ENCODE results near the gene TTLL7.
A peak's percentile ranks its signal among the peaks of the same experiment; 100 is the strongest.
"Not testable (repeated sequence)": the region's sequence is repeated elsewhere in the genome, so short reads cannot be mapped to it uniquely, and the experiment has no call there.

Gene TTLL7

DNA sequence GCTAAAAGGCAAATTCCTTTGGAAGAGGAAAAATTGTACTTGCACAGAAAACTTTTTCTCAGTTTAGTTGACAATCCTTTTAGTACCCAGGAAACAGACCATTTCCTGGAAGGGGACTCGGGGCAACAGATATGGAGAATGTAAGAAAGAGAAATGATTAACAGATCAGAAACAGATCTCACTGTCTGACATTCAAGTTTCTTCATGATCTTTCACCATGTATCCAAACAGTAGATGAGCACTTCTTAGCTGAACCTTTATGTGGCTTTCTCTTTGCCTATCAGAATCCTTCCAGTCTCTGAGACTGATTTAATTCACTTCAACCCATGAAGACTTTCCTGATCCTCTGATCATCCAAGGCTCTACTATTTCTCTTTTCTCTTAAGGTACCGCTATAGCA, 2.7 kb downstream of the TTLL7 start:
- DNase-seq = no peak

DNA sequence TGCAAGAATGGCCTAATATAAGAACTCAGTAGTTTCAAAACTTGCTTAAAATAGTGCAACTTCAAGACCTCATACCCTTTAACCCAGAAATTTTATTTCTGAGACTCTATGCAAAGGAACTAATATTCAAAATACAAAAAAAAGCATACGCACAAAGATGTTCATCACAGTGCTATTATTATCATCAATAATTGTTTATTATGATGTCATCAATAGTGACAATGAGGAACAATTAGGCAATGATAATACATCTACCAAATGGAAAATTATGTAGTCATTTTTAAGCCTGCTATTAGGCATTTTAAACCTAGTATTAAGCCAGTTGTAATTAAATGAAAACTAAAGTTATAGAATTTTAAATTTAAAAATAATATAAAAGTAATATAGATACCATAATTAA, 3.3 kb downstream of the TTLL7 start:
- DNase-seq = no peak

DNA sequence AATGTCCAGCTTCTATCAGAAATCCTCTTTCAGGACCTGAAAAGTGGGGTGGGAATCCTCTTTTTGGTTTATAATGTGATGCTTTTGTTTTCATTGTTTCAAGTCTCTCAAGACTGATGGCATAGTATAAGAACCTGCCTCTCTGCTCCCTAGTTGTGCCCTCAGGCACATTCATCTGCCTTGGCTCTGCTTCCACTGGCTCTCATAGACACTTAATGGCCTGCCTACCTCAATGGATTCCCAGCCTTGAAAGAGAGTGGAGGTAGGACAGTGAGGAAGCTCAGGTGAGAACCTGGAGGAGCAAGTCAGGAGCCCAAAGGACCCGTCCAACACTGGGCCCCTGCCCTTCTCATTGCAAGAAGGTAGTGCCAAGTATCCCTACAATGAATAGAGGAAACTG, 4.8 kb downstream of the TTLL7 start:
- no peak for DNase-seq

DNA sequence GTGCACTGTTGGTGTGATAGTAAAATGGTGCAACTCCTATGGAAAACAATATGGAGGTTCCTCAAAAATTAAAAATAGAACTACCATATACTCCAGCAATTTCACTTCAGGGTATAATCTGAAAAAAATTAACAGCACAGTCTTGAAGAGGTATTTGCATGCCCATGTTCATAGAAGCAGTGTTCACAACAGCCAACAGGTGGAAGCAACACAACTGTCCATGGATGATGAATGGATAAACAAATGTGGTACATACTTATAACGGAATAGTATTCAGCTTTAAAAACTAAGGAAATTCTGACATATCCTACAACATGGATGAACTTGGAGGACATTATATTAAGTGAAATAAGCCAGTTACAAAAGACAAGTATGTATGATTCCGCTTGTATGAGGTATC, 8.2 kb downstream of the TTLL7 start:
- no peak for DNase-seq

DNA sequence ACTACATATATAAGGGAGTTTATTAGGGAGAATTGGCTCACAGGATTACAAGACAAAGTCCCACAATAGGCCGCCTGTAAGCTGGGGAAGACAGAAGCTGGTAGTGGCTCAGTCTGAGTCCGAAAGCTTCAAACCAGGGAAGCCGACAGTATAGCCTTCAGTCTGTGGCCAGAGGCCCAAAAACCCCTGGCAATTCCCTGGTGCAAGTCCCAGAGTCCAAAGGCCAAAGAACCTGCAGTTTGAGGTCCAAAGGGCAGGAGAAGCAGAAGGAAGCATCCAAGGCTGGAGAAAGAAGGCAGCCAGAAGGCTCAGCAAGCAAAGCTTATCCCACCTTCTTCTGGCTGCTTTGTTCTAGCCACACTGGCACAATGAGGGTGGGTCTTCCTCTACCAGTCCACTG, 13.9 kb downstream of the TTLL7 start:
- DNase-seq = no peak

DNA sequence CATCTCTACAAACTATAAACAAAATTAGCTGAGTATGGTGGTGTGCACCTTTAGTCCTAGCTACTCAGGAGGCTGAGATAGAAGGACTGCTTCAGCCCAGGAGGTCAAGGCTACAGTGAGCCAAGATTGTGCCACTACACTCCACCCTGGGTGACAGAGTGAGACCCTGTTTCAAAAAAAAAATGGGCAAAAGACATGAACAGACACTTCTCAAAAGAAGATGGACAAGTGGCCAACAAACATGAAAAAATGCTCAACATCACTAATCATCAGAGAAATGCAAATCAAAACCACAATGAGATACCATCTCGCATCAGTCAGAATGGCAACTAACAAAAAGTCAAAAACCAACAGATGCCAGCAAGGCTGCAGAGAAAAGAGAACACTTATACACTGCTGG, 15.0 kb downstream of the TTLL7 start:
- DNase-seq = not testable (repeated sequence)

DNA sequence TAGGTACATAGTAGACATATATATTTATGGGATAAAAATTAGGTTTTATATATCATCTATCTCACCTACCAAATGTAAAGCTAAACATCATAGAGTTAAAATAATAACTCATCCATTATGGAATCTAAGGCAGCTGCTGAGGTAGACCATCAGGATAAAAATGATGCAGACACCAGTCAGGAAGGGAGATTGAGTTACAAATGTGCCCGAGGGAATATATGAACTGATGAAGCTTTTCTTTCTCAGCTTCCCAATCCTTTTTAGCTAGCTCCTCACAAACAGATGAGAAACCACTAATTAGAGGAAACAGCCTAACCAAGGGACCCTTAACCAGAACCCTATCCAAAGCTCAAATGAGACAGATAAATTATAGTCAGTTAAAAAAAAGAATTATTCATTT, 20.9 kb downstream of the TTLL7 start:
- DNase-seq = no peak

DNA sequence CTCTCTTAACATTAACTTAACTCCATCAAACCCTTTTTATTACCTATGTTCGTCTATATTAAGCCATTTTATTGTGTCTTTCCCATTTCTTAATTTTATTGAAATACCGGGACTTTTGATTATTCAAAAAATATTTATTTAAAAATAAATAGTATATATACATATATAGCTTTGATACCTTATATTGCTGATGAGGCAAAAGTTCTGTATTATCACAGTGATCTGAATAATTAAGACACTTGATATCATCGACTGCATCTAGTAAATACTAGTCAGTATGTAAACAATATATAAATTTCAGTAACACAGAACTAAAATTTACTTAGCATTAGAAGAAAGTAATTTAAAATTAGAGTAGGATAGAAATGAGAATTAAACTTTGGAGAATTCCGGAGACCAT, 22.0 kb downstream of the TTLL7 start:
- no peak for DNase-seq

DNA sequence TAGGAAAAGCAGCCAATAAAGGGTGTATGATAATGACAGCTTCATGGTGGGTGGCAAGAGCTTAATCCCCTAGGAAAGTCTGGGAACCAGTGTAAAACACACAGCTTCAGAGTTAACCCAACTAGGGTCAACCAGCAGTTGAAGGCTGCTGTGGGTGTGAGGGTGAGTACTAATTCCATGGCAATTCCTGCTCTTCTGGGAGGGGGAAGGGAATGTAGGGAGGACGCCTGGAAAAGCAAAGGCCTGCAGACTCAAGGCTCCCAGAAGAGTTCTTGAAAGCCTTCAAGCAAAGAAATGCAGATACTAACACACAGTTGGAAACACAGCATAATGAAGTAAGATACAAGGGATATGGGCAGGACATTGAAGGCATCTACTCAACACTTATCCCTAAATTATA, 28.1 kb downstream of the TTLL7 start:
- no peak for DNase-seq

DNA sequence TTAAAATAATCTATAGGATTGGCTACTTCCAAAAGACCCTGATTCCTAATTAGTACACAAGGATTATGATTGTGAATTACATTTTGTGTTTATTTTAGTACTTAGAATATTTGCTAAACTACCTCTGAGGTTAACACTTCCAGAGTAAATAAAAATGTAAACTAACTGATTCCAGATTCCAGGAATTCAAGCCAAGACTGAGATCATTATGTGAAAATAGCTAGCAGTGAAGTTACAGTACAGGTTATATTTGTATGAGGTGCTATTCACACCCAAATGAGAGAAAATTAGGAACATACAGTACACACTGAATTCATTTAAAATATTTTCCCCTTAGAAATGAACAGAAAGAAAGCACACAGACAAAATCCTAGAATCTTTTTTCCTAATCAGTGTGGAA, 28.8 kb downstream of the TTLL7 start:
- DNase-seq = no peak

DNA sequence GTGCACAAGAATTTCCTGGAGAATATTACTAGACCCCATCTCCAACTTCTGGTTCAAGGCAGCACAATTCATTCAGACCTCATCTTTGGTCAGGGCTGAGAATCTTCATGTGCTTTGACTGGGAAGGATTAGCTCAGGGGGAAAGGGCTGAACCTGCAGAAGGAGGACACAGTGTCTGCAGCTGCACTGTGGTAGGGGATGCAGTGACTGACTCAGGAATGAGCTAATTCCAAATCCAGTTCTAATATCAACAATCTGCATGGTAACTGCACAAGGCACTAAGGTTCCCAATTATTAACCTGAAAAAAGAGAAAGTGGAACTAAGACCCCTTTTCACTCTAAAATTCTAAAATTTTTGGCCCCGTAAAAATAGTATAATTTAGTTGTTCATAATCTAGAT, 31.6 kb downstream of the TTLL7 start:
- no peak for DNase-seq

DNA sequence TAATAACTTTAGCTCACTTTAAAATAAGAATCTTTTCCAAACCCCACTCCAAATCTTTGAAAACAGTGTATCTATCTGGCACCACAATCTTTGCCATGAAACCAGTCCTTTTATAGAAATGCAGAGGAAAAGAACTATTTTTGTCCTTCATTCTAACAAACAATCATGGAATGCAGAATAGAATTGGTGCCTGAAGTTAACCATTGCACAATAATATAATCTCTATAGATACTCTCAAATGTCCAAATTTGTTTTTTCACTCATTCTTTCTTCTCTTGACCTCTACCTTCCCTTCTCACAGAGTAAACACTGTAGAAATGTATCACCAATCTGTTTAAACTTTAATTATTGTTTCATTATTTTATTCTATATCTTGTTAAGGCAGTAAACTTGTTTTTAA, 34.8 kb downstream of the TTLL7 start:
- no peak for DNase-seq

DNA sequence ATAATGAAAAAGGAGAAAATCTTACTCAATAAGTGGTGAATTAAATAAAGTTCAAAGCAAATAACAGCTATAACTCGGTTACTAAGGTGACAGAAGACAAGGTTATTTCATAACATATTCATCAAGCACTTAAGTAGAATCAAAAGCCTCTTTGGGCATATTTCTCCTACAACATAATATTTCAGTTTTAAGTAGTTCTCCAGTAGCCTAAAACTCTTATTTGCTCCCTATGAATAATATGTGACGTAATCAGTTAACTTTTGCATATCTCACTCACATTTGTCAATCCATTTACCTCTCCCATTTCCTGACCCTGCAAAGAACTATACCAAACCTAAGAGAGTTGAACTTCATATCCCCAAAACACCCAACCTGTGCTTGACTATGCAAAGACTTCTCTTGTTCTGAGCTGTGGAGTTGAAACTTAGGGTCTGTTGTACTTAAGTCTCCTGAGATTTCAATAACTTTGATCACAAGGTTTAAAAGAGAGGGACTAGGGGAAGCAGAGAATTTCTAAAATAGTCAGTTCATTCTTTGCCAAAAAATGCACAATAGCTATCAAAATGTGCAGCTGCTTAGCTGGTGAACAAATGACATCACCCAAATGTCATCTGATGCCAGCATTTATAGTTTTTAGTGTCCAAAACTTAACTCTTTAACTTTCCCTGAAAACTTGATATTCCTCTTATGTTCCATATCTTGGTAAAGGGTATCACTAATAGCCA, 37.2 kb downstream of the TTLL7 start:
- no peak for DNase-seq

DNA sequence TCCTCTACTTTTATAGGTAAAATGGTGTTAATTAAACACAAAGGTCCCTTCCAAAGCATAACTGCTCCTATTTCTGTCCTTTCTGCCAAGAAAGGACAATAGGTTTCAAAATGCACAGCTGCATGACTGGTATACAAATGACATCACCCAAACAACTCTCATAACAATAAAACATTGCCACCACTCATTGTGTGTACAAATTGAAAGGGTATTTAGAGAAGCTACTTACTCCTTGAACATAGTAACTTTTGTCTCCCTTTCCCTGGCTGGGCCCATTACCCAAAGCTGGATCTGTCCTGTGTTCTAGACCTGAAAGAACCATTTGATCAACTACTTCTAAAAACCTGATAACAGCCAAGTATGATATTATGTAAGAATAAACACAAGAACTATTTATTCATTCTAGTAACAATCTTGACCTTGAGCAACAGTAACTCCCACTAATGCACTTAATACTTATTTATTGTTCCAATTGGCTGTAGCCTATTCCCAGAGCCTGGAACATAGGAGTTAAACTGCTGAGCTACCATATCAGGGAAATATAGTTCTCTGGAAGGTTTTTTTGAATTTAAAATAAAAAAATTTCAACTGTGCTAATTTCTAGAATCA, 38.2 kb downstream of the TTLL7 start:
- no peak for DNase-seq

DNA sequence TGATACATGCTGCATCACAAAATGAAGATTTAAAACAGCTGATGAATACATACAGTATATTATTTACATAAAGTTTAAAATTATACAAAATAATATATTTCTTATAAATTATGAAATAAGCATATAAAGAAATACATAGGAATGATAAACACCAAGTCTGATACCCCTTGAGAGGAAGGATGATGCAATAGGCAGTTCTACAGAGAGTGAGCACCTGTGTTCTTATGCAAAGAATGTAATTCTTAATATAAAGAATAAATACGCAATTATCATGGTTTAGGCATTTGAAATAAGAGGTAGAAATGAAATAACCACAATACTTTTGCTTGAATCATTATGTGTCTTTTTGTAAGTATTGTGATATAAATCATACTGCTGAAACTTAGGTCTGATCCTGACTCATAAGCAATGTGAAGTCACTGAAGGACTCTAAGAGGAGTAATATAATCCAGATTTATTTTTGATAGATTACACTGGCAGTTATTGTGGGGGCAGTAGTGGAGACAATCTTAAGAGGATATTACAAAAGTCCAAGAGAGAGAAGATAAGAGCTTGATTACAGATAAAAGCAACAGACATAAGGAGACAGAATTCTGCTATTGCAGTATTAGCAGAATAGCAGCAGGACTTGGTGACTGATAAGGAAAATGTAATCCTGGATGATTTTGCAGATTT, 39.0 kb downstream of the TTLL7 start:
- peak; percentile 84 for DNase-seq

DNA sequence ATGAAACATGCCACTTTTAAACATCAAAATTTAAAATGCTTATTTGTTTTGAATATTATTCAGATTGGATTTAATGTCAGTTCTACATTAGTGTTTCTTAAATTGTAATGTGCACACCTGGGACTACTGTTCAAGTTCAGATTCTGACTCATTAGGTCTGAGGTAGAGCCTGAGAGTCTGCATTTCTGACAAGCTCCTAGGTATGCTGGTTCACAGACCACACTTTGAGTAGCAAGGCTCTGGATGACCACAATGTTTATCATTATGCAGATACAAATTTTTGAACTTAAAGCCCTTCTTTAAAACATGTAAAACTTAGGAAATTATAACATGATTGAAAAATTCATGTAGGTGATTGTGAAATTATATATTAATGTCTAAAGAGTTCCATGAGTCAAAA, 40.2 kb downstream of the TTLL7 start:
- no peak for DNase-seq

DNA sequence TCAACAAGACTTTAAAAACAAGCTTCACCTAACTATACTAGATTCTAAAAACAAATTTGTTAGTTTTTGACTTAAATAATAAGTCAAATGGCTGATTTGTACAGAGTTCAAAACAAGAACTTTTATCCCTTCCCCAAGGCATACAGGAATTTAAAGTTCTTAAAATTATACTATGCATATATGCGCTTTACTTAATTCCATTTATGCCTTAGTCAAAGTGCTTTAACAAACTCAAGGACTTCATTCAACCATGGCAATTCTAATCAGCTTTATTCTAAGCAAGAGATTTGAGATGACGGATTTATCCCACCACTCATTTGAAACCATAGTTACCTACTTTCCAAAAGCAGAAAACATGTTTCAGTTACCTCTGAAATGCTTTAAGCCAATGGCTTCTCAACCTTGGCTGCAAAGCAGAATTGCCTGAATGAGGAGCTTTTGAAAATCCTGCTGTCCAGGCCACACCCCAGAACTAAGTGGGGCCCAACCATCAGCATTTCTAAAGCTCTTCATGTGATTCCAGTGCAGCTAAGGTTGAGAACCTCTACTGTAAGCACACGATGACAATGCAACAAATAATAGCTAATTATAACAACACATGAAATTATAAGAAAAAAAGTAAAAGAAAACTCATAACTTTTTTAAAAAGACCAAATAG, 44.6 kb downstream of the TTLL7 start:
- no peak for DNase-seq

DNA sequence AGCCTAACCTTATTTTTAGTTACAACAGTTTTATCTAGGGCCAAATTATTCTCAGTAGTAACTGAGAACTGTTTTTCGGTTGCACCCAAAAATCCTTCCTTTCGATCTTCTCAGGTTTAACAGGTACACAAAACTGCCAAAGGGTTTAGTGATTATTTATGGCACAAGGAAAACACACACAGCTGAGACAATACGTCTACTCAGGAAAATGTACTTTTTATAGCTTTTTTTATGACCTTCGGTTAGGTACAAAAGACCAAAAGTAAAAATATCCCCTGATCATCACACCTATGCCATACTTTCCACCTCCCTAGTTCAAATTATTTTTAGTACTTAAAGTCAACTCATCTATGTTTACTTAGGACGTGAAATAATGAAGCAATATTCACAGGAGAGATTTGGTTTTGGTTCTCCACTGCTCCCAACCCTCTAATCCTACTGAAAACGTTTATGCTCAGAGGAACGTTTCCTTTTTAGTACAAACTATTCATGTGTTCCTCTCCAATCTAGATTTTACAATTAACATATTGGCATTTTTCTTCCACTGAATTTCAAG, 48.7 kb downstream of the TTLL7 start:
- DNase-seq = no peak

DNA sequence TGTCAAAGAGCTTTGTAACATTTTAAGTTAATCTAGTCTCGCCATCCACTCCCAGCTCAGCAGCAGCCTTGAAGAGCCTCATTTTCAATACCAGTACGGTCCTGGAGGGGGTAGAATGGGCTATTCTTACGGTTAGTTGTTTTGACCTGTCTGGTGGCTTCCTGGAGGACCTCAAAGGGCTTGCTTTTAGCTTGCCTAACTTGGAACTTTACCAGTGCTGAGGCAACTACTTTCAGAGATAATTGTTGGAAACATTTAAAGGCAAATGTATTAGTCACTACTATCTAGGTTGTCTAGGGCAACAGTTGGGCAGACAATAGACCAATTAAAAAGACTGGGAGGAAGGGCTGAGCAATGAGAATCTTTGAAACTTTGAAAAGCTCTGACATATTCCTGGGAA, 56.0 kb downstream of the TTLL7 start:
- no peak for DNase-seq

DNA sequence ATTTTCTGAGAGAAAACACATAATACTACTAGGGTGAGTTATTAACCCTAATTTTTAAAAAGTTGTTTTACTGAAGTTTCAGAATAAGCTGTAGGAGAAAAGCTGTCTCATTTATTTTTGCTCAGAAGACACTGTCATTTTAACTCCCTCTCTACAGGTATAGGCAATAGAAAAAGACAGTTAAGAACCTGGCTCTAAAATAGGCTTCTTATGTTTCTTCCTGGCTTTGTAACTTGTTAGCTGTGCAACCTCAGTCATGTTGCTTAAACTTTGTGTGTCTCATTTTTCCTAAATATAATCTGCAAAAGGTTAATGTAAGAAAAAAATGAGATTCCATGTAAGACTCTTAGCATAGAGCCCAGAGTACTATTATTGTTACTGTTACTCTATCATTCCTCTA, 64.4 kb downstream of the TTLL7 start:
- no peak for DNase-seq

DNA sequence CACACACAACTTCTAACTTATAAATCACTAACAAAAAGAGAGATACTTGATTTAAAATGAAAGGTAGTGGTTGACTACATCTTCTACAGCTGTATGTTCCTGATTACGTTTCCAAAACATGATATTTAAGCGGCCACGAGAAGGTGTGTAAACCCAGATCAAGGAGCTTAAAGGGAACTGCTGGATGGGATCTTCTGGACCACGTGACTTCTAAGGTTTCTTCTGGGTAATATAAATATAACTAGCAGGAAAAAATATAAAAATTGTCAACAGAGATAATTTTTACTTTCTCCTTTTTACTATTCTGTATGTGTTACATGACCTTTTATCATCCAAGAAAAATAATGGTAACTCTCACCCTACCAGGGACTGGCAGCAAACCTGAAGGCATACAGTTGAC, 66.2 kb downstream of the TTLL7 start:
- no peak for DNase-seq

DNA sequence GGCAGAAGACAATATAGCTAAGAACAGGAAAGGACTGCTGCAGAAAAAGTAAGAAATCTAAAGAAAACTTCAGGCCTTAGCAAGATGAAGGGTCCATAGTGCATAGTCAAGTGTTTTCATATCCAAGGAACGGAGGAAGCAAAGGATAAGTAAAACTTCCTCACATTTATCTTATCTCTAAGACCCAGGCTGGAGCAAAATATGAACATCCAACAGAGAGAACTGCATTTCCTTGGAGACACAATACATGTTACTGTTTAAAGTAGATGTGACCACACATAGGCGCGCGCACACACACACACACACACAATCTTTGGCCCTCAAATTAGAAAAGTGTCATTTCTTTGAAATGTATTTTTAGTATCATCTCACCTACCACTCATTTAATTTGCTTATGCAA, 66.7 kb downstream of the TTLL7 start:
- DNase-seq = no peak

DNA sequence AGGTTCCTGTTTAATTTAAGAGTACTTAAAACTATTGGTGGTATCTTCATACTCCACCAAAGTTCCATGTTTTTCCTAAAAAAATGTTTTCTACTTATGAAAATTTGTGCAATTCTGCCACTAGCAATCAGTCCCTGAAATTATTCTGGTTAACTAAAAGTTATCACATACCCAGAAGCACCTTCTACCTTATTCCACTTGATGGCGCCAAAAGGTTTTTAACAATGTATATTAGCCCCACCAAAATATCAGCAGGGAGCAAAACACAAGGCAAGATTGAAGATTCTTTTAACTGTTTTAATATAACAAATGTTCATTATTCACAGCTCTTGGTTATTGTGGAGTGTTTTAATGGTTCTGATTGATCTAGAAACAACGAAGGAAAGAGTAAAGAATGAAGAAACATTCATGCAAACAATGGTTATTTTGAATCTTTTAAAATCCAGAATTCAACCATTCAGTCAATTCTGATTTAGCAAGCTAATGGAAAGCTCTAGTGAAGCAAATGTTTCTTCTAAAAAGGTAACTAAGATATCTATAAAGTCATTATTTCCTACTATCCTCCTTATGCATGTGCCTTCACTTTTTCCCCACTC, 67.2 kb downstream of the TTLL7 start:
- peak; percentile 53 for DNase-seq

All from fibroblast of skin of abdomen (primary cell).